ENCODE measurements around the gene ANP32B. TPM values are rescaled to one million over a fixed set of nuclear protein-coding genes. Genes with fewer than 3 reads are reported as not detected.
A peak's percentile ranks its signal among the peaks of the same experiment; 100 is the strongest.
"Not testable (repeated sequence)": the region's sequence is repeated elsewhere in the genome, so short reads cannot be mapped to it uniquely, and the experiment has no call there.

ANP32B gene
- total RNA-seq, 1 donor from 2014 or later = 7.1 TPM

GRCh38 chr9:97962575-97962974, 20.6 kb upstream of the ANP32B start:
- DNase-seq (ENCODE audit: low read depth) = no peak

GRCh38 chr9:97963232-97963631, 19.9 kb upstream of the ANP32B start:
- DNase-seq (ENCODE audit: low read depth) = no peak

GRCh38 chr9:97964901-97965300, 18.2 kb upstream of the ANP32B start:
- no peak for DNase-seq (ENCODE audit: low read depth)

DNA sequence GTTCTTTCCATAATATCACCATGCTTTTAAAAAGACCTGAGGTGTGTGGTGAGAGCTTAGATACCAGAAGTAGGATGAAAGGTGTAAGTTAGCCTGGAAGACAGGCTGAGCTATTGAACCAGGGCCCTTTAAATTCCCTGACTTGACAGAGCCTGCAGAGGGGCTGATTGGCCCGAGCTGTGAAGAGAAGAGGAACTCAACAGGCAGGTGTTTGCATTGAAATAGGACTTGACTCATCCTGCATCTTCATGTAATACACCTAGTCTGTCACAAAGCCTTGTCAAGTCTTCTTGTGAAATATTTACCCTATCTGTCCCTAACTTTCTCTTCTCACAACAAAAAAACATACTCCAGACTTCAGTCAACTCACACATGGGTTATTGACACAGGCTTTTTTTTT, 16.6 kb upstream of the ANP32B start:
- no peak for DNase-seq (ENCODE audit: low read depth)

GRCh38 chr9:97969014-97969413, 14.1 kb upstream of the ANP32B start:
- no peak for DNase-seq (ENCODE audit: low read depth)

GRCh38 chr9:97970165-97970564, 13.0 kb upstream of the ANP32B start:
- no peak for DNase-seq (ENCODE audit: low read depth)

GRCh38 chr9:97972753-97973152, 10.4 kb upstream of the ANP32B start:
- DNase-seq (ENCODE audit: low read depth) = no peak

GRCh38 chr9:97975376-97975775, 7.8 kb upstream of the ANP32B start:
- DNase-seq (ENCODE audit: low read depth) = no peak

DNA sequence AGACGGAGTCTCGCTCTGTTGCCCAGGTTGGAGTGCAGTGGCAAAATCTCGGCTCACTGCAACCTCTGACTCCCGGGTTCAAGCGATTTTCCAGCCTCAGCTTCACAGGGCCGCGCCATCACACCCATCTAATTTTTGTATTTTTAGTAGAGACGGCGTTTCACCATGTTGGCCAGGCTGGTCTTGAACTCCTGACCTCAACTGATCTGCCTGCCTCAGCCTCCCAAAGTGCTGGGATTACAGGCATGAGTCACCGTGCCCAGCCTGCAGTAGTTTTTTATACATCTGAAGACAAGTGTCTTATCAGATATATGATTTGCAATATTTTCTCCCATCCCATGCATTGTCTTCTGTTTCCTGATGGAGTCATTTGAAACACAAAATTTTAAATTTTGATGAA, 6.5 kb upstream of the ANP32B start:
- not testable (repeated sequence) for DNase-seq (ENCODE audit: low read depth)

DNA sequence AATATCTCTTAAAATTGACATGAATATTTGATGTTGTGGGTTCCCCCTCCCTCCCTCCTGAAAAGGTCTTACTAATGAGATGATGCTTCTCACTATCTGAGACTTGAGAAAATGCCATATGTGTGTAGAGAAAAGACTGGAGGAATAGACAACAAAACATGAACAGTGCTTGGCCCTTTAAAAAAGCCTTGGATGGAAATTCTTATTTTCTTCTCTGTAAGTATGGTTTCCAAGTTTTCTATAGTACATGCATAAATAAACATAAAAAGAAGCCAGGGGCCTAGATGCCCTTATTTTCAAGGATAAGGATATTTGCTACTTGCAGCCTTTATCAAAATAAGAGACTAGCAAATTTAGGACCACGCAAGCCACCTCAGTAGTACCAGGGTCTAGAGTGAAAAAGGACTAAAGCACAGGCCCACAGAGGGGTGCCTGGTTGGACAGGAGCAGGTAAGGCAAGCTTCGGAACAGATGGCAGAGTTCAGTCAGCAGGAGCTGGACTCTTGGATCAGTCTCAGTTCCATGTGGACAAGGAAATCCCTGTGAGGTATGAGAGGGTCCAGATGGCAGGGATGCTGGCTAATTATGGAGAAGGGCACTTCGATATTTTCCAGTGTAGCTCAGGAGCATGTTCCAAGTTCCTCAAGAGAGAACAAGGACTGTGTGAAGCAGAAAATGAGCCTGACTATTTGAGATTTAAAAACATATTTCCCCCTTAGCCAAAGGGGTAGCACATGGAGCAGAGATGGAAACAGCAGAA, 4.6 kb upstream of the ANP32B start:
- no peak for DNase-seq (ENCODE audit: low read depth)

- no peak for DNase-seq (ENCODE audit: low read depth)
Observed at GRCh38 chr9:97979788-97980478, 3.2 kb upstream of the ANP32B start.

GRCh38 chr9:97980479-97980803, 2.7 kb upstream of the ANP32B start:
- DNase-seq (ENCODE audit: low read depth) = no peak

DNA sequence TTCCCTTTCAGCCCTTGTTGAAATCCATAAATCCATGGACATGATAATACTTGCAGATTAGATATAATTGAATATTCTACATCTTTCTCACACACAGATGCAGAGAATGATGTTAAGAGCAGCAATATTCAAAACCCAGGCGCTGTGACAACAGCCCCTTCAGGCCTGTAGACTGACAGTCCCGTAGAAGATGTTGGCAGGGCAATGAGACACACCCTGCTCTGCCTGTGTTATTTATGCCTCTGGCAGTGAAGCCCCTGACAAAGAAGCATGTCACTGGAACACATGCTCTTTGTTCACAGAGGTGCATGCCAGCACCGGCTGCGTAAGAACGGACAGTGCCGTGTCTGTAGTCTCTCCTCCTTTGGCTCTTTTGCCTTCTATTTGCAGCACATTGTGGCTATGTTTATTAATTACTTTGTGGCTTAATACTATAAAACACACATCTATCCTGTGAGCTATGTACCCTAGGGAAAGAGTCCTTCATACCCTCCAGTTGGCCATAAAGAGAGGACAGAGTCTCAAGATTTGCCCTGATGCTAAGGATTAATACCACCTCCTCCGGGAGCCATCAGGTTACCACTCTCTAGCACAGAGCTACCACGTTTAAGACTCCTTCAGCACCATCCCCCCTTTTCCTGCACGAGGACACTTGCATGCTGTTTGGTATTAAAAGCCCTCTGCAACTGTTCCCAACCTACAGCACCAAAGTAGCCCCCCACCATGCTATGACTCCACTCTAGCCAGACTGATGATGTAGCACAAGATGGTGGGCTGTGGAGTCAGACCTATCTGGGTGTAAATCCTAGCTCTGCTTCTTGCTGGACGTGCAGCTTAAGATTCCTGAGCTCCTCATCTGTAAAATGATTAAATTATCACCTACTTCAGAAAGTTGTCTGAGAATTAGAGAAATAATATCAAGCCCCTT, 2.0 kb upstream of the ANP32B start:
- DNase-seq (ENCODE audit: low read depth) = peak; percentile 34

- no peak for DNase-seq (ENCODE audit: low read depth)
Observed at GRCh38 chr9:97981846-97982682, 1.1 kb upstream of the ANP32B start.

GRCh38 chr9:97983589-97984187, 547 bp downstream of the ANP32B start:
- DNase-seq (ENCODE audit: low read depth) = peak; percentile 63

- DNase-seq (ENCODE audit: low read depth) = peak; percentile 78
Observed at GRCh38 chr9:97984188-97985057, 1.3 kb downstream of the ANP32B start.

DNA sequence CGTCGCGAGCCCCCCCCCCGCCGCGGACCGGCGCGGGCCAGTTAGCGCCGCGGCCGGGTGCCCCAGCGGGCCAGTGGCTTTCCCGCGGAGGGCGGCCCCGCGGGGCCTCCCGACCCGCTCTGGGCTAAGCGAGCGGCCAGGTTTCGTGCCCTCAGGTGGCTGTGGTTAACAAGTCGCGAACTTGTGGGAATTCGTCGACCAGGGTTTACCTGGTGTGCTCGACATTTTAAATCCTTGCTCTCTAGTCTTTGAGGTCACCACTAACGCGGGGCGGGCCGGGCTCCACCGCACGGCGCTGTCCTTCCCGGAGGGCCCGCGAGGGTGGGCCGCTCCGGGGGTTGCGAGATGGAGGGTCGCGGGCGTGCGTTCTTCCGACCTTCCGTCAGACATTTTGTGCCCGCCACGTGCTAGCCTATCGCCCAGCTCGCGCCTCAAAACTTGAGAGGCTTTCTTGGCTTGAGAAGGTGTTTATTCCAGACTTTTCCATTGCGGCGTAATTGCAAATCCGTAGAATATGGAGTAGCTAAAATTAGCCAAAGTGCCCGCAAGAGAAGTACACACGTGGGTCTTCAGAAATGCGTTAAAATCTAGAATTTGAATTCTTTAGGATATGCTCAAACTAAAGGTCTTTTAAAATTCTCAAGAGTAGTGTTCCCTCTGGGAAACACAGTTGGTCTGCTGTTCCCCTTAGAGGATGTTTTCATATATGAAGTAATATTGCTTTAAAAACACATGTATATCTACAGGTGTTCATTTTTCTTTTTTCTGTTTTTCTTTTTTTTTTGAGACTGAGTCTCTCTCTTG, 2.1 kb downstream of the ANP32B start:
- no peak for DNase-seq (ENCODE audit: low read depth)

DNA sequence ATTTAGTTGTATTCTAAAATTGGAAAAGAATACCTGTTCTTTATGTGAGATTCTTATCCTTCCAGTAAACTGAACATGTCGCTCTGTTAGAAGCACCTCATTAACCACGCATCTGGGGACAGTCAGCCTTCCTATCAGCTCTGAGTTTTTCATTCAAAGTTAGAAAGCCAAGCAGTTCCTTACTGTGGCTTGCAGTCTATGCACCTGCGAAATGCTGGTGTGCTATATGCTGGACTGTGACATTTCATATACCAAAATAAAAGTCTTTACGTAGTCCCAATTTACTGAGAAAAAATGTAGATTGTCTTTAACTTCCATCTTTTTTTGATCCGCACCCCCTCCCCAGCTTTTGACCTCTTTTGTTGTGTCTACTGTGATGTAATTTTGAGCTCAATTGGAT, 4.3 kb downstream of the ANP32B start:
- DNase-seq (ENCODE audit: low read depth) = no peak

DNA sequence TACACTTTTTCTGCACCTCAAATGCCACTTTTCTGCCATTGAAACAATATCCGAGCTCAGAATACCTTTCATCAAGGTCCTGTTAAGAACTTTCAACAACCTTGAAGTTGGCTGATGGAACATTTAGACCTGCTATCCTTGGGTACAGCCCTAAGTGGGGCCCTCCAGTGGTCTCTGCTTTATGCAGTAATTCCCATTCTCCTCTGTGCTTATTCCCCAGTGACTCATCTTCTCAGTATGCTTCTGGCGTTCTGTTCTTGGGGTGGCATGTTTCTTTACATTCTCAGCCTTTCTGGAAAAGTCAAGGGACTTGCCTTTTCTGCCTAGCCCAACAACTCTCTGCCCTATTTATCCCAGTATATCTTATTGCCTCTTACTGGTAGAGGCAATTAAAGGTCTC, 7.1 kb downstream of the ANP32B start:
- DNase-seq (ENCODE audit: low read depth) = peak; percentile 25
